Mesothelial cell of epicardium (in vitro differentiated cells): ENCODE measurements around the gene USP36. TPM values are rescaled to one million over a fixed set of nuclear protein-coding genes. Genes with fewer than 3 reads are reported as not detected.

Experiments
- DNase-seq, 2 experiments: peaks; one replicate each; pipeline ENCODE4 v3.0.0; 2021; ENCODE audit warnings: low spot score in 2 of 2; ENCODE audit not compliant: unreplicated experiment in 2 of 2
- H3K27ac Mint-ChIP-seq: 2 replicates; pipeline ENCODE4 v1.8.0; 2021; ENCODE audit warnings: mixed read lengths
- H3K27me3 Mint-ChIP-seq: 2 replicates; pipeline ENCODE4 v1.8.0; 2021; ENCODE audit warnings: low read depth, mixed read lengths
- H3K36me3 Mint-ChIP-seq: 2 replicates; pipeline ENCODE4 v1.8.0; 2021; ENCODE audit warnings: mixed read lengths
- H3K4me1 Mint-ChIP-seq: 2 replicates; pipeline ENCODE4 v1.8.0; 2021; ENCODE audit warnings: mixed read lengths
- H3K4me3 Mint-ChIP-seq: 2 replicates; pipeline ENCODE4 v1.8.0; 2021; ENCODE audit warnings: mild to moderate bottlenecking, moderate library complexity, mixed read lengths
- H3K9me3 Mint-ChIP-seq: 2 replicates; pipeline ENCODE4 v1.8.0; 2021; ENCODE audit warnings: mixed read lengths
- CTCF ChIP-seq: fragments of 200-600 bp; sonication (generic); IDR thresholded peaks from one replicate; pipeline ENCODE4 v1.5.0; 2021; ENCODE audit warnings: antibody characterized with exemption; ENCODE audit not compliant: unreplicated experiment
- total RNA-seq: library from RNA; stranded (reverse); gene quantifications from 3 replicates; pipeline ENCODE4 v1.2.1, GENCODE V29; 2021

Gene USP36
- total RNA-seq, 1 donor from 2014 or later = 62.0 TPM

DNA sequence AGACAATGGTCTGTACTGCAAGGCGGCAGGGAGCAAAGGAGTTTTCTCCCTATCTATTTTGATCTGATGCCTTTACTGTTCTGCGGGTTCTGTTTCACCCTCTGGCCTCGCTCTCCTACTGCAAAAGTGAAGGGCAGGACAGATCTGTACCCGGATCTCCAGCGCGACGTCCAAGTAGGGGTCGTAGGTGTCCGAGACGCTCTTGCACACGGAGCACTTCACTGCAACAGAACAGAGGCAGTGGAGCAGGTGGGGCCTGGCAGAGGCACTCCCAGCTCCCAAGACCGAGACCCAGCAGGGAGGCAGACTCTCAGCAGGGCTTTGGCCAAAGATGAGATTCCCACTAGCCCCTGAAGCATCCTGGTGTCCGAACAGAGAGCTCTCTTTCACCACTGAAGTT lies 19.8 kb downstream of the USP36 start:
- Mint-ChIP-seq H3K9me3 (no peaks in the 10 kb centered on the region), H3K27me3 (no peaks in the 10 kb centered on the region), H3K4me1 (no peaks in the 10 kb centered on the region), H3K36me3 (peaks cover 55% of the 10 kb centered on the region), H3K27ac (no peak overlapping the region), H3K4me3 (no peak overlapping the region)
- DNase-seq = no peak
- TF ChIP-seq CTCF = no peak

GRCh38 chr17:78819806-78820792 lies 20.5 kb downstream of the USP36 start:
- Mint-ChIP-seq H3K27me3 (no peaks in the 10 kb centered on the region), H3K9me3 (no peaks in the 10 kb centered on the region), H3K36me3 (peaks cover 50% of the 10 kb centered on the region), H3K4me3 (no peak overlapping the region), H3K27ac (no peak overlapping the region), H3K4me1 (no peaks in the 10 kb centered on the region)
- no peak for DNase-seq
- no peak for TF ChIP-seq CTCF

GRCh38 chr17:78819402-78819801 lies 21.2 kb downstream of the USP36 start:
- peaks cover 45% of the 10 kb centered on the region for H3K36me3 Mint-ChIP-seq
- no peaks in the 10 kb centered on the region for H3K4me1 Mint-ChIP-seq
- H3K9me3 Mint-ChIP-seq = no peaks in the 10 kb centered on the region
- H3K4me3 Mint-ChIP-seq = no peak overlapping the region
- DNase-seq = no peak
- no peaks in the 10 kb centered on the region for H3K27me3 Mint-ChIP-seq
- H3K27ac Mint-ChIP-seq = no peak overlapping the region
- TF ChIP-seq CTCF = no peak

DNA sequence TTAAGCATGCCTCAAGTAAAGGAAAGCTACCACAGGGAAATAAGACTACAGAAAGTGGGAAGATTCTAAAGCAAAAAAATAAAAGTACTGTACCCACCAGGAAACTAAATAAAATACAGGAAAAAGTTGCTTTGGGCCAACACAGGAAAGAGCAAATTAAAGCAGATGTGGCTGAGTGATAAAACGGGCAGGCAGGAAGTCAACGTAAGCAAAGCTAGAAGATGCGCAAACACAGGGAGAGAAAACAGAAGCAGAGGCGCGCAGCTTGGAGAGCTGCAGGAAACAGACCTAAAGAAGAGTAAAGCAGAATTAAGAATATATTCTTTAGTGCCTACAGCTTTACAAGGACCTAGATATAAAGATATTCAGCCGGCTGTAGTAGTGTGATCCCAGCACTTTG lies 21.7 kb downstream of the USP36 start:
- H3K4me1 Mint-ChIP-seq = no peaks in the 10 kb centered on the region
- no peak for DNase-seq
- no peak overlapping the region for H3K27ac Mint-ChIP-seq
- H3K27me3 Mint-ChIP-seq = no peaks in the 10 kb centered on the region
- H3K4me3 Mint-ChIP-seq = no peak overlapping the region
- peaks cover 50% of the 10 kb centered on the region for H3K36me3 Mint-ChIP-seq
- TF ChIP-seq CTCF = no peak
- H3K9me3 Mint-ChIP-seq = no peaks in the 10 kb centered on the region

DNA sequence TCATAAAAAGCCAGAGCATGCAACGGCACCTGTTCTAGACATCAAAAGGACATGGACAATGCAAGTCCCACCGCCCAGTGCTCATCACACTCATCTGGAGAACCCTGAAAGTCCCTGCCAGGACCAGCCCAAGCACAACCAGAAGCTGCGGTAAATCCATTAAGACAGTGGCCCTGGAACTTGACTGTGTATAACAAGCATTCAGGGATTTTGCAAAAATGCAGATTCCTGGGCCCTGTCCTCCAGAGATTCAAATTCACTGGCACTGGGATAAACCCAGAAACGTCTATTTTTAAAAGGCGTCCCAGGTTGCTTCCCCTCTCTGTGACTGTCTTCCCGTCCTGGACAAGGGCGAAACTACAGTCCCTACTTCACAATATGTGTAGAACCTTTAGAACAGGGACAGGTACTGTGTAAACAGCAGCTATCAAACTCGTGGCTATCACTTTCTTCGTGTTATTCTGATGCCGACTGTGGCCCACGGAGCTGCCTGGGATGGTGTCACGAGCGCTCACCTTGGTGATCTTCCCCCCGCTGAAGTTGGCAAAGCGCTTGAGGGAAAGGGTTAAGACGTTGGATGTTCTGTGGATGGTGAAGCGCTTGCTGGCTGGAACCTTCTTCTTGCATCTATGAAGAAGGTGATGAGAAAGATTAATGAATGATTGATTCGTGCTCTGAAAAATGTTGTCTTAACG lies 22.3 kb downstream of the USP36 start:
- H3K4me1 Mint-ChIP-seq = no peaks in the 10 kb centered on the region
- no peak for DNase-seq
- no peaks in the 10 kb centered on the region for H3K9me3 Mint-ChIP-seq
- TF ChIP-seq CTCF = no peak
- no peak overlapping the region for H3K27ac Mint-ChIP-seq
- H3K4me3 Mint-ChIP-seq = no peak overlapping the region
- H3K36me3 Mint-ChIP-seq = peaks cover 47% of the 10 kb centered on the region
- H3K27me3 Mint-ChIP-seq = no peaks in the 10 kb centered on the region
